Type B pancreatic cell (in vitro differentiated cells): ENCODE results near the gene KCNK2. TPM values are rescaled to one million over a fixed set of nuclear protein-coding genes. Genes with fewer than 3 reads are reported as not detected.

Experiments
- DNase-seq: peaks from one replicate; pipeline ENCODE4 v3.0.0; 2021; ENCODE audit warnings: mixed read lengths; ENCODE audit not compliant: unreplicated experiment; ENCODE audit errors: extremely low spot score
- H3K27ac Mint-ChIP-seq: 2 replicates; pipeline ENCODE4 v1.8.0; 2021; ENCODE audit warnings: mild to moderate bottlenecking, mixed read lengths
- H3K27me3 Mint-ChIP-seq: 2 replicates; pipeline ENCODE4 v1.8.0; 2021; ENCODE audit warnings: mixed read lengths
- H3K36me3 Mint-ChIP-seq: 2 replicates; pipeline ENCODE4 v1.8.0; 2021; ENCODE audit warnings: mixed read lengths
- H3K4me1 Mint-ChIP-seq: one replicate; pipeline ENCODE4 v1.8.0; 2021; ENCODE audit warnings: mixed read lengths; ENCODE audit not compliant: unreplicated experiment
- H3K4me3 Mint-ChIP-seq: 2 replicates; pipeline ENCODE4 v1.8.0; 2021; ENCODE audit warnings: mild to moderate bottlenecking, mixed read lengths
- H3K9me3 Mint-ChIP-seq: 2 replicates; pipeline ENCODE4 v1.8.0; 2021; ENCODE audit warnings: mixed read lengths
- total RNA-seq: library from RNA; stranded (reverse); gene quantifications from 2 replicates; pipeline ENCODE4 v1.2.1, GENCODE V29; 2021; ENCODE audit warnings: low replicate concordance
- TF ChIP-seq, protein P1 (sequence below): fragments of 200-600 bp; sonication (generic); conservative IDR thresholded peaks from 2 replicates; pipeline ENCODE4 v1.5.0; 2021; ENCODE audit warnings: antibody characterized with exemption, mild to moderate bottlenecking

Gene KCNK2
- total RNA-seq, 1 donor from 2014 or later = 7.1 TPM

DNA sequence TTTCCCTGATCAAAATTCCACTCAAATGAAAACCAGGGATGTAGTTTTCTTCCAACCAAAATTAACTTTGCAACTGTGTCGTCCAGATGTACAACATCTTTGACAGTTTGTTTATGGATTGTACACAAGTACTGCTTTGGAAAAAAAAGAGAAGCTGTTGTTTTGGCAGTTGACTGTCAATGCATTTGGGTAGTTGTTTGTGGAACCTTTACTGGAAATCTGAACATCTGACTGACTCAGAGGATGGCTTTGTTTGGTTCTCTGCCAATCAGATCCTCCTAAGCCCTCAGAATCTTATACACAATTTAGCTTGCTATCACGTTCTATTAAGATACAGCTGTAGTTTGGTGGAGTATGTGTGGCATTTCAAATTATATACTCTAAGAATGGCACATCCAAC lies 195.0 kb downstream of the KCNK2 start:
- DNase-seq = no peak
- Mint-ChIP-seq H3K36me3 (no peaks in the 10 kb centered on the region), H3K27me3 (no peaks in the 10 kb centered on the region), H3K4me3 (no peak overlapping the region), H3K4me1 (no peaks in the 10 kb centered on the region), H3K9me3 (no peaks in the 10 kb centered on the region), H3K27ac (no peak overlapping the region)
- TF ChIP-seq, protein P1, sequence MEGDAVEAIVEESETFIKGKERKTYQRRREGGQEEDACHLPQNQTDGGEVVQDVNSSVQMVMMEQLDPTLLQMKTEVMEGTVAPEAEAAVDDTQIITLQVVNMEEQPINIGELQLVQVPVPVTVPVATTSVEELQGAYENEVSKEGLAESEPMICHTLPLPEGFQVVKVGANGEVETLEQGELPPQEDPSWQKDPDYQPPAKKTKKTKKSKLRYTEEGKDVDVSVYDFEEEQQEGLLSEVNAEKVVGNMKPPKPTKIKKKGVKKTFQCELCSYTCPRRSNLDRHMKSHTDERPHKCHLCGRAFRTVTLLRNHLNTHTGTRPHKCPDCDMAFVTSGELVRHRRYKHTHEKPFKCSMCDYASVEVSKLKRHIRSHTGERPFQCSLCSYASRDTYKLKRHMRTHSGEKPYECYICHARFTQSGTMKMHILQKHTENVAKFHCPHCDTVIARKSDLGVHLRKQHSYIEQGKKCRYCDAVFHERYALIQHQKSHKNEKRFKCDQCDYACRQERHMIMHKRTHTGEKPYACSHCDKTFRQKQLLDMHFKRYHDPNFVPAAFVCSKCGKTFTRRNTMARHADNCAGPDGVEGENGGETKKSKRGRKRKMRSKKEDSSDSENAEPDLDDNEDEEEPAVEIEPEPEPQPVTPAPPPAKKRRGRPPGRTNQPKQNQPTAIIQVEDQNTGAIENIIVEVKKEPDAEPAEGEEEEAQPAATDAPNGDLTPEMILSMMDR = no peak

DNA sequence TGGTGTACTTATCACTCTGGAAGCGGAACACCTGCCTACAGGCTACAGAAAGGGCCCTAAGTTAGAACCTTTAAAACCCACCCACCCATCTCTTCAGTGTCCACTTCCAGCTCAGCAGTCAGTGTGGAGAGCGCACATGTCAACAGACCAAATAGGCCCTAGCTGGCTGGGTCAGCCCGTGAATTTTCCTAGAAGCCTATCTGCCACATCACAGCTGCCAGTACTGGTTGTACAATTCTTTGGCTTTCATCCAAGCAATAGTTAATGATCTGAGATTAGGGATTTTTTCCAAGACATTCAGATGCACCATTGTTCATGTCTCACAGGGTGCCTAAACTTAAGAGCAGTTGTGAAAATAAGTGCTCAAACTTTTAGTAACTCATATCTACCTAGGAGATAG lies 197.1 kb downstream of the KCNK2 start:
- Mint-ChIP-seq H3K9me3 (no peaks in the 10 kb centered on the region), H3K27ac (no peak overlapping the region), H3K36me3 (no peaks in the 10 kb centered on the region), H3K4me3 (no peak overlapping the region), H3K4me1 (no peaks in the 10 kb centered on the region), H3K27me3 (no peaks in the 10 kb centered on the region)
- no peak for DNase-seq
- TF ChIP-seq, protein P1 = no peak

DNA sequence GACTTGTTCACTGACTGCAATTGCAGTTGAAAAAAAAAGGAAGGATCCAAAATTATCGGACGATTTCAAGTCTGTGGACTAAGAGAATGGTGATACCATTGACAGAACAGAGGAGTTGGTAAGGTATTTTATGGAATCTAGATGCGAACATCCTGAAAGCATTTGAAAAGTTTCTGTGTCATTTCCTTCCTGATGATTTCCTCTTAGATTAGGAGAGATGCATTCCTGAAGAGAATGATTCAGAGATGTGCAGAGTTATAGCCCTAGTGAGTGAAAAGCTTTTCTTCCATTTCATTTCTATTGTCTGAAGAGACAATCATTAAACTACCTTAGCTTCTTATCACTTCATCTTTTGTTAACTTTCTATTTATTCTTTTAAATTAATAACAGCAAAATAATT lies 200.0 kb downstream of the KCNK2 start:
- Mint-ChIP-seq H3K9me3 (no peaks in the 10 kb centered on the region), H3K27ac (no peak overlapping the region), H3K36me3 (no peaks in the 10 kb centered on the region), H3K4me3 (no peak overlapping the region), H3K4me1 (peaks cover 5% of the 10 kb centered on the region), H3K27me3 (no peaks in the 10 kb centered on the region)
- no peak for DNase-seq
- TF ChIP-seq, protein P1 = no peak

DNA sequence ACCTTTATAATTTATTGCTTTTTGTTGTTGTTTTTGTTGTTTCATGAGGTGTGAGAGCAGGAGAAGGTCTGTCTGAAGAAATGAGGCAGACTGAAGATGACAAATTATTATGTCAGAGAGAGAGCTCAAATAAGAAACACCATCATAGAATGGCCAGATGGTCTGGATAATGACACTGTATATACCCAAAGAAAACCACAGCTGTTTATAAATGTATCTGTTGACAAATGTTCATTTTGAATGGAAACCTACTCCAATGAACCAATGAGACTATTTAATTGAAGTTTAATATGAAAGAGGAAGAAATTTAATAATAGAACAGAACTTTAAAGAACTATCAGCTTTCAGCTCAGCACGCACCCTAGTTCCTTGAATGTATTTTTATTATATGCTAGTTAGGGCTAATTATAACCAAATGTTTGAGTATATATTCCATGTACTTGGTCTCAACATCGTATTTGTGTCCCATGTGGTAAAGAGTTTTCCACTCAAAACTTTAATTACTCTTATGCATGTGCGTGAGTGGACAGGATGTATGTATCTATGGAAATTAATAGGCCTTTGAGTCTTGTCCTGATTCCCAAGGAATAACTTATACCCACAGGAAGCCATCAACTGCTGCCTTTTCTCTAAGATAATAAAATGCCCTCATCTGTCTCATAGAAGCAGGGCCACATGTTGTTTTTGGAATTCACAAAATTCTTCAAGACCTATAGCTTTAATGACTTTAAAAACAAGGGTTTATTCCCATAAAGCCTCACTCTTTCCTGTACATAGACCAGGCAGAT lies 202.7 kb downstream of the KCNK2 start:
- Mint-ChIP-seq H3K27me3 (no peaks in the 10 kb centered on the region), H3K4me3 (no peak overlapping the region), H3K27ac (no peak overlapping the region), H3K36me3 (no peaks in the 10 kb centered on the region), H3K4me1 (peaks cover 5% of the 10 kb centered on the region), H3K9me3 (no peaks in the 10 kb centered on the region)
- no peak for DNase-seq
- TF ChIP-seq, protein P1 = no peak
